ENCODE measurements around the gene TMEM141.

DNA sequence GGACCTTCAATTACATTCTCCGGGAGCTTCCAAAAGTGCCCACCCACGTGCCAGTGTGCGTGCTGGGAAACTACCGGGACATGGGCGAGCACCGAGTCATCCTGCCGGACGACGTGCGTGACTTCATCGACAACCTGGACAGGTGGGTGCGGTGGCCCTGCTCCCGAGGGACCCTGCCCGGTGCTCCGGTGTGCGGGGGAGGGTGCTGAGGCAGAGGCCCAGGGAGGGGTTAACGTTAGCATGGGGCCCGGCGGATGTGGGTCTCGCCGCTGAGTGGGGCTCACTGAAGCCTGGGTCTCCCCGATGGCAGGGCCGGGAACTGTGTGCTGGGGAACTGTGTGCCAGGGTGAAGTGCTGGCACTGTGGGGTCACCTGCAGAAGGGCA lies 40.6 kb downstream of the TMEM141 start:
- TF ChIP-seq, protein P1, sequence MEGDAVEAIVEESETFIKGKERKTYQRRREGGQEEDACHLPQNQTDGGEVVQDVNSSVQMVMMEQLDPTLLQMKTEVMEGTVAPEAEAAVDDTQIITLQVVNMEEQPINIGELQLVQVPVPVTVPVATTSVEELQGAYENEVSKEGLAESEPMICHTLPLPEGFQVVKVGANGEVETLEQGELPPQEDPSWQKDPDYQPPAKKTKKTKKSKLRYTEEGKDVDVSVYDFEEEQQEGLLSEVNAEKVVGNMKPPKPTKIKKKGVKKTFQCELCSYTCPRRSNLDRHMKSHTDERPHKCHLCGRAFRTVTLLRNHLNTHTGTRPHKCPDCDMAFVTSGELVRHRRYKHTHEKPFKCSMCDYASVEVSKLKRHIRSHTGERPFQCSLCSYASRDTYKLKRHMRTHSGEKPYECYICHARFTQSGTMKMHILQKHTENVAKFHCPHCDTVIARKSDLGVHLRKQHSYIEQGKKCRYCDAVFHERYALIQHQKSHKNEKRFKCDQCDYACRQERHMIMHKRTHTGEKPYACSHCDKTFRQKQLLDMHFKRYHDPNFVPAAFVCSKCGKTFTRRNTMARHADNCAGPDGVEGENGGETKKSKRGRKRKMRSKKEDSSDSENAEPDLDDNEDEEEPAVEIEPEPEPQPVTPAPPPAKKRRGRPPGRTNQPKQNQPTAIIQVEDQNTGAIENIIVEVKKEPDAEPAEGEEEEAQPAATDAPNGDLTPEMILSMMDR (IDR thresholded peaks at IDR 0.05) = no peak
- TF ChIP-seq POLR2A (IDR thresholded peaks at IDR 0.05) = no peak

Data from heart left ventricle (tissue), 13 donors.